ENCODE data around the gene LAD1.

DNA sequence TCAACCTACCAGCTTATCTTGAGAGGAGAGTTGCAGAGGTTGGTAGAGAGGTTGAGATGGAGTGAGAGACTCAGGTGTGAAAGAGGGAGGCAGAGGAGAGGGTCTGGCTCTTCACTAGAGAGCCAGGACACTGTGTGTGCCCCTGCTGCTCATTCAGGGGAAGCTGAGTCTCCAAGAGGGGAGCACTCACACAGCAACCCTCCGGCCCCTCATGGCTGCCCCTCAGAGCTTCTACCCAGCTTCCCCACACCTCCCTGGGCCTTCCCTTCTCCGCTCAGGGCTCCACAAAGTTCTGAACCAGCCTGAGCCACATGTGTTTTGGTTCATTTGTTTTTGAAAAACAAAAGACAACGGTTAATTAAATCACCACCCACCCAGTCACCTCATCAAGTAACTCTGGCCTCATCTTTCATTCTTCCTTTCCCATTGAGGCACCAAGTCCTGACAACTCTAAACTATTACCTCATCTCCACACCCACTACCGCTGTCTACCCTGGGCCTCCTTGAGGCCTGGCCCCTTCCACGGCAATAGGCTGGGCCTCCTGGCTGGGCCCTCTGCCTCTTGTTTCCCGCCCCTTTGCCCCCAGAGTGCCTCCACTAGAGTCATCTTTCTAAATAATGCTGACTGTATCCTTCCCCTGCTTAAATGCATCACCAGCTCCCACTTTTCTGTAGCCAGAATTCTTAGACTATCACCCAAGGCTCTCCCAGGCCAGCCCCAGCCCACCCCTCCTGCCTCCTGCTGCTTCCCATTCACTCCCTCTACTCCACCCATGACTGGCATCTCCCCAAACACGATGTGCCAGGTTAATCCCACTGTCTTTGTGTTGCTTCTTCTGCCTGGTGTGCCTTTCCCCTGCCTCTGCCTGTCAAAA, 54.7 kb downstream of the LAD1 start:
- TF ChIP-seq, protein P1, sequence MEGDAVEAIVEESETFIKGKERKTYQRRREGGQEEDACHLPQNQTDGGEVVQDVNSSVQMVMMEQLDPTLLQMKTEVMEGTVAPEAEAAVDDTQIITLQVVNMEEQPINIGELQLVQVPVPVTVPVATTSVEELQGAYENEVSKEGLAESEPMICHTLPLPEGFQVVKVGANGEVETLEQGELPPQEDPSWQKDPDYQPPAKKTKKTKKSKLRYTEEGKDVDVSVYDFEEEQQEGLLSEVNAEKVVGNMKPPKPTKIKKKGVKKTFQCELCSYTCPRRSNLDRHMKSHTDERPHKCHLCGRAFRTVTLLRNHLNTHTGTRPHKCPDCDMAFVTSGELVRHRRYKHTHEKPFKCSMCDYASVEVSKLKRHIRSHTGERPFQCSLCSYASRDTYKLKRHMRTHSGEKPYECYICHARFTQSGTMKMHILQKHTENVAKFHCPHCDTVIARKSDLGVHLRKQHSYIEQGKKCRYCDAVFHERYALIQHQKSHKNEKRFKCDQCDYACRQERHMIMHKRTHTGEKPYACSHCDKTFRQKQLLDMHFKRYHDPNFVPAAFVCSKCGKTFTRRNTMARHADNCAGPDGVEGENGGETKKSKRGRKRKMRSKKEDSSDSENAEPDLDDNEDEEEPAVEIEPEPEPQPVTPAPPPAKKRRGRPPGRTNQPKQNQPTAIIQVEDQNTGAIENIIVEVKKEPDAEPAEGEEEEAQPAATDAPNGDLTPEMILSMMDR (IDR thresholded peaks at IDR 0.05; ENCODE audit: insufficient read depth, low read length), result no peak
- TF ChIP-seq, protein P2, sequence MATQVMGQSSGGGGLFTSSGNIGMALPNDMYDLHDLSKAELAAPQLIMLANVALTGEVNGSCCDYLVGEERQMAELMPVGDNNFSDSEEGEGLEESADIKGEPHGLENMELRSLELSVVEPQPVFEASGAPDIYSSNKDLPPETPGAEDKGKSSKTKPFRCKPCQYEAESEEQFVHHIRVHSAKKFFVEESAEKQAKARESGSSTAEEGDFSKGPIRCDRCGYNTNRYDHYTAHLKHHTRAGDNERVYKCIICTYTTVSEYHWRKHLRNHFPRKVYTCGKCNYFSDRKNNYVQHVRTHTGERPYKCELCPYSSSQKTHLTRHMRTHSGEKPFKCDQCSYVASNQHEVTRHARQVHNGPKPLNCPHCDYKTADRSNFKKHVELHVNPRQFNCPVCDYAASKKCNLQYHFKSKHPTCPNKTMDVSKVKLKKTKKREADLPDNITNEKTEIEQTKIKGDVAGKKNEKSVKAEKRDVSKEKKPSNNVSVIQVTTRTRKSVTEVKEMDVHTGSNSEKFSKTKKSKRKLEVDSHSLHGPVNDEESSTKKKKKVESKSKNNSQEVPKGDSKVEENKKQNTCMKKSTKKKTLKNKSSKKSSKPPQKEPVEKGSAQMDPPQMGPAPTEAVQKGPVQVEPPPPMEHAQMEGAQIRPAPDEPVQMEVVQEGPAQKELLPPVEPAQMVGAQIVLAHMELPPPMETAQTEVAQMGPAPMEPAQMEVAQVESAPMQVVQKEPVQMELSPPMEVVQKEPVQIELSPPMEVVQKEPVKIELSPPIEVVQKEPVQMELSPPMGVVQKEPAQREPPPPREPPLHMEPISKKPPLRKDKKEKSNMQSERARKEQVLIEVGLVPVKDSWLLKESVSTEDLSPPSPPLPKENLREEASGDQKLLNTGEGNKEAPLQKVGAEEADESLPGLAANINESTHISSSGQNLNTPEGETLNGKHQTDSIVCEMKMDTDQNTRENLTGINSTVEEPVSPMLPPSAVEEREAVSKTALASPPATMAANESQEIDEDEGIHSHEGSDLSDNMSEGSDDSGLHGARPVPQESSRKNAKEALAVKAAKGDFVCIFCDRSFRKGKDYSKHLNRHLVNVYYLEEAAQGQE (IDR thresholded peaks at IDR 0.05; ENCODE audit: insufficient replicate concordance, low read depth), result no peak
- no peak for TF ChIP-seq GABPA (IDR thresholded peaks at IDR 0.05; ENCODE audit: low read depth)
- no peak for TF ChIP-seq POLR2AphosphoS5 (IDR thresholded peaks at IDR 0.05; ENCODE audit: low read depth)
